ENCODE data around the gene IL17RA. TPM values are rescaled to one million over a fixed set of nuclear protein-coding genes. Genes with fewer than 3 reads are reported as not detected.
"Not testable (repeated sequence)": the region's sequence is repeated elsewhere in the genome, so short reads cannot be mapped to it uniquely, and the experiment has no call there.

Gene IL17RA, protein sequence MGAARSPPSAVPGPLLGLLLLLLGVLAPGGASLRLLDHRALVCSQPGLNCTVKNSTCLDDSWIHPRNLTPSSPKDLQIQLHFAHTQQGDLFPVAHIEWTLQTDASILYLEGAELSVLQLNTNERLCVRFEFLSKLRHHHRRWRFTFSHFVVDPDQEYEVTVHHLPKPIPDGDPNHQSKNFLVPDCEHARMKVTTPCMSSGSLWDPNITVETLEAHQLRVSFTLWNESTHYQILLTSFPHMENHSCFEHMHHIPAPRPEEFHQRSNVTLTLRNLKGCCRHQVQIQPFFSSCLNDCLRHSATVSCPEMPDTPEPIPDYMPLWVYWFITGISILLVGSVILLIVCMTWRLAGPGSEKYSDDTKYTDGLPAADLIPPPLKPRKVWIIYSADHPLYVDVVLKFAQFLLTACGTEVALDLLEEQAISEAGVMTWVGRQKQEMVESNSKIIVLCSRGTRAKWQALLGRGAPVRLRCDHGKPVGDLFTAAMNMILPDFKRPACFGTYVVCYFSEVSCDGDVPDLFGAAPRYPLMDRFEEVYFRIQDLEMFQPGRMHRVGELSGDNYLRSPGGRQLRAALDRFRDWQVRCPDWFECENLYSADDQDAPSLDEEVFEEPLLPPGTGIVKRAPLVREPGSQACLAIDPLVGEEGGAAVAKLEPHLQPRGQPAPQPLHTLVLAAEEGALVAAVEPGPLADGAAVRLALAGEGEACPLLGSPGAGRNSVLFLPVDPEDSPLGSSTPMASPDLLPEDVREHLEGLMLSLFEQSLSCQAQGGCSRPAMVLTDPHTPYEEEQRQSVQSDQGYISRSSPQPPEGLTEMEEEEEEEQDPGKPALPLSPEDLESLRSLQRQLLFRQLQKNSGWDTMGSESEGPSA
- total RNA-seq: 10 to 100 TPM; 17.8 to 24.6 (median 20.0) TPM

DNA sequence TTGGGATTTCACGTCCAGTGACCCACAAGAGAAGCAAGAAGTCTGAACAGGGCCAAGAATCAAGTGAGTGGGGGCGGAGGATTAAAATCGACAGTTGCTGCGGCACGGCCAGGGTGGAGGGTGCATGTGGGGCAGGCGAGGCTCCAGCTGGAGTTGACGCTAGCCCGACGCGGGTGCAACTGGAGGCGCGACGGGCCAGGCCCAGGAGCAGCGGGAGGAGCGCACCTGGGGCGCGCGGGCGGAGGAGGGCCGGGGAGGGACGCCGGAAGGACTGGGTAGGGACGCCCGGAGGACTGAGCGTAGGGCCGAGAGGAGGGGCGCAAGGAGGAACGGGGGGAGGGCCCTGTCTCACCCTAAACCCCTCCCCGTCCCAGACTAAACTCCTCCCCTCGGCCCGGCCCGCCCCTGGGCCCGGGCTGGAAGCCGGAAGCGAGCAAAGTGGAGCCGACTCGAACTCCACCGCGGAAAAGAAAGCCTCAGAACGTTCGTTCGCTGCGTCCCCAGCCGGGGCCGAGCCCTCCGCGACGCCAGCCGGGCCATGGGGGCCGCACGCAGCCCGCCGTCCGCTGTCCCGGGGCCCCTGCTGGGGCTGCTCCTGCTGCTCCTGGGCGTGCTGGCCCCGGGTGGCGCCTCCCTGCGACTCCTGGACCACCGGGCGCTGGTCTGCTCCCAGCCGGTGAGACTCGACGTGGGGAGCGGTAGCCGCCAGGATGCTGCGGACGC is at the start of gene IL17RA:
Gene IL17RA (plus strand): TSS at position 447 of the 723 bp plus-strand sequence. CDS start 92 bp downstream, at position 539.
- Histone ChIP-seq H3K27me3 (no peaks in the 10 kb centered on the region), H3K4me1 (peaks cover 0 to 30% (median 12%) of the 10 kb centered on the region in 4 donors), H3K4me3 (peak within 1 kb of the TSS; percentile 91 to 96 (median 93)), H3K36me3 (no peaks in the 10 kb centered on the region), H3K27ac (peak within 1 kb of the TSS; percentile 34 to 95 (median 88)), H3K9me3 (no peaks in the 10 kb centered on the region)
- 0% methylated on average over 45 to 52 of the region's 68 CpGs for WGBS, 2 donors
- TF ChIP-seq EP300 (IDR thresholded peaks at IDR 0.05): peak in 1 of 2 donors; percentile 60
- TF ChIP-seq, protein P1, sequence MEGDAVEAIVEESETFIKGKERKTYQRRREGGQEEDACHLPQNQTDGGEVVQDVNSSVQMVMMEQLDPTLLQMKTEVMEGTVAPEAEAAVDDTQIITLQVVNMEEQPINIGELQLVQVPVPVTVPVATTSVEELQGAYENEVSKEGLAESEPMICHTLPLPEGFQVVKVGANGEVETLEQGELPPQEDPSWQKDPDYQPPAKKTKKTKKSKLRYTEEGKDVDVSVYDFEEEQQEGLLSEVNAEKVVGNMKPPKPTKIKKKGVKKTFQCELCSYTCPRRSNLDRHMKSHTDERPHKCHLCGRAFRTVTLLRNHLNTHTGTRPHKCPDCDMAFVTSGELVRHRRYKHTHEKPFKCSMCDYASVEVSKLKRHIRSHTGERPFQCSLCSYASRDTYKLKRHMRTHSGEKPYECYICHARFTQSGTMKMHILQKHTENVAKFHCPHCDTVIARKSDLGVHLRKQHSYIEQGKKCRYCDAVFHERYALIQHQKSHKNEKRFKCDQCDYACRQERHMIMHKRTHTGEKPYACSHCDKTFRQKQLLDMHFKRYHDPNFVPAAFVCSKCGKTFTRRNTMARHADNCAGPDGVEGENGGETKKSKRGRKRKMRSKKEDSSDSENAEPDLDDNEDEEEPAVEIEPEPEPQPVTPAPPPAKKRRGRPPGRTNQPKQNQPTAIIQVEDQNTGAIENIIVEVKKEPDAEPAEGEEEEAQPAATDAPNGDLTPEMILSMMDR (IDR thresholded peaks at IDR 0.05): no peak
- TF ChIP-seq POLR2A (IDR thresholded peaks at IDR 0.05): peak in 1 of 2 donors; percentile 63
- DNase-seq (ENCODE audit: low spot score in 2 of 2): peak; percentile 78 to 88

DNA sequence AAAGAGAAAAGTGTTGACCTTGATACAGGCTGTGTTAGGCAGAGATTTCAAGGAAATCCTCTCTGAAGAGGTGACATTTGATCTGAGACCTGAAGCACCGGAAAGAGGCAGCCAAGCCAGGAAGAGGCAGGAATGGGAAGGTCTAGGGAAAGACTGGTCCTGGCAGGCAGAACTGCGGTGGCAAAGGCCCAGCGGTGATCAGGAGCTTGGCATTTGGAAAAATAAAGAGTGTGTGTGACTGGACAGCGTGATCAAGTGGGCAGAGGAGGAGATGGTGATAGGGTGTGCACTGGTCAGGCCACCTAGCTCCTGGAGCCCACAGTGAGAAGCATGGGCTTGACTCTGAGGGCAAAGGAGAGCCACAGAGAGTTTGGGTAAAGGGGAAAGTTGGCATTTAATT is 49.6 kb upstream of the IL17RA start:
- peak overlapping the region in 2 of 4 donors; percentile 64 to 81 for H3K27ac ChIP-seq
- no peaks in the 10 kb centered on the region for H3K9me3 ChIP-seq
- peaks cover 0 to 25% (median 3%) of the 10 kb centered on the region in 4 donors for H3K4me1 ChIP-seq
- no peaks in the 10 kb centered on the region for H3K36me3 ChIP-seq
- 47 to 52% methylated on average over 4 of the region's 4 CpGs for WGBS, 2 donors
- no peaks in the 10 kb centered on the region for H3K27me3 ChIP-seq
- TF ChIP-seq EP300 (IDR thresholded peaks at IDR 0.05) (no peak), POLR2A (IDR thresholded peaks at IDR 0.05) (no peak)
- TF ChIP-seq, protein P1 (IDR thresholded peaks at IDR 0.05): no peak
- no peak for DNase-seq (ENCODE audit: low spot score in 2 of 2)
- no peak overlapping the region for H3K4me3 ChIP-seq

DNA sequence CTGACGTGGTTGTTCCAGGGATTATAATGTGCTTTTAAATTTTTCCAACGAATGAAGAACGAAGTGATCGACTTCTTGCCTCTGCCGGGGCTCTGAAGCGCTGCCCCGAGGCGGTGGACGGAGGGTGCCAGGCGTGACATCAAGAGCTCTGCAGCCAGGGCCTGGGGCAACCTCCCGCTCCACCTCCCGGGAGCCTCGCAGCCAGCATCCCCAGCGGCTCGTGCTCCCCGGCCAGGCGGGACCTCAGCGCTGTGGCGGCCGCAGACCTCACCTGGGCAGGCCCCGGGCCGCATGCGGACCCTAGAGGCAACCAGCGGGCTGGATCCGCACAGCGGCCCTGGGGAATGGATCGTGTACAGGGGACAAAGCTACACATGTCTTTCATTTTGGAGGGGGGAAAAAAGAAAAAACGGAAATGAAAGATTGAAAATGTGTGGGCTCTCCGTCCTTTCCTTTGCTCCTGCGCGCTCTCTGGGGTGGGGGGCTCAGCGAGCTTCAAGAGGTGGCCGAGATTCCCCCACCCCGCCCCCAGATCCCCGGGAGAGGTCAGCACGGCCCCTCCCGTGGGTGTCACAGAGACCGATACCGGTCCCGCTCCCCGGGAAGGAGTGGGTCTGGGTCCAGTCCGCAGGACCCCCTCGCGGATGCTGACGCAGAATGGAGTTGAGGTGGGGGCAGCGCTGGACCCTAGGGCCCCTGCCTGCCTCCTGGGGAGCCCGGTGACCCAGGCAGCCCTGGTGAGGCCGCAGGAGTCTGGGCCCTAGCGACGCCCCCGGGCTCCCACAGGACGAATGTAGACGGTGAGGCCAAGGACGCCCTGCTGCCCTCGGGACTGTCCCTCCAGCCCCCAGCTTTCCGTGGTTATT is 48.6 kb upstream of the IL17RA start:
- Histone ChIP-seq H3K27ac (peak overlapping the region; percentile 58 to 96 (median 80)), H3K4me1 (peaks cover 0 to 25% (median 3%) of the 10 kb centered on the region in 4 donors), H3K4me3 (peak overlapping the region; percentile 46 to 70 (median 54))
- DNase-seq (ENCODE audit: low spot score in 2 of 2); H3K27me3 ChIP-seq; H3K36me3 ChIP-seq; H3K9me3 ChIP-seq: not testable (repeated sequence)
- WGBS, 2 donors: 8 to 15% methylated on average over 31 to 42 of the region's 56 CpGs

DNA sequence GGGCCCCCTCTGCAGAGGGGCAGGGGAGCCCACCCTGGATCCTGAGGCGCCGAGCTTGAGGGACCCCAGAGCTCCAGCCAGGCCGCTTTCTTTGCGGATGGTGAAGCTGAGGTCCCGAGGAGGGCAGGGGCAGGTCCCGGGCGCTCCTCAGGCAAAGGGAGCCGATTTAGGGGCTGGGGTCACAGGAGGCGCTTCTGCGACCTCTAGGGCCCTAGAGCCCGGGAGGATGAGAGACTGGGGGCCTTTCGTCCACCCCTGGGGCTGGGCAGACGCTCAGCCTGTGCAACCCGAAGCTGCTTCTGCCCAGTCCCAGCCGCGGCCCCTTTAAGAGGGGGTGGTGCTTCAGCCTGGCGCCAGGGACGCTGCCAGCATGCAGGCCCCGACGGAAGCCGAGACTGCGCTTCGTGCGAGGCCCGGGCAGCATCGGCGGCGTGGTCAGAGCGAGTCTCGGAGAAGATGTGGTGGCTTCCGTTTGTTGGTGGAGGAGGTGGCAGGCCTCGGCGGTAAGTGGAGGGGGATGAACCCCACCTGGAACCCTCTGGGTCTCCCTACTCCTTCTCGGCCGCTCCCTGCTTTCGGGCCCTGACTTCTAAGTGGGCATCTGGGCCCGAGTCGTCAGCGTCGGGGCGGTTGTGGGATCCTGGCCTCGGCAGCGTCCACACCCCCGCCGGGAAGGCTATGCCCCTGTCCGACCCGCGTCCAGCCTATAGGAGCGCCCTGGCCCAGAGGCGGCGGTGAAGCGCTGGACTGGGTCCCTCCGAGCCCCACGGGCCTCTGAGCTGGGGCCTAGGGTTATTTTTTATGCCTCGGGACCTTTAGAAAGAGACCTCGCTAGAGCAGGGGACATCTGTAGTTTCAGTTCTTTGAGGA is 47.7 kb upstream of the IL17RA start:
- not testable (repeated sequence) for H3K9me3 ChIP-seq; DNase-seq (ENCODE audit: low spot score in 2 of 2); H3K36me3 ChIP-seq; H3K27me3 ChIP-seq
- peak overlapping the region; percentile 46 to 70 (median 56) for H3K4me3 ChIP-seq
- peak overlapping the region; percentile 58 to 96 (median 80) for H3K27ac ChIP-seq
- 25 to 34% methylated on average over 18 to 23 of the region's 56 CpGs for WGBS, 2 donors
- H3K4me1 ChIP-seq: peaks cover 0 to 25% (median 3%) of the 10 kb centered on the region in 4 donors

DNA sequence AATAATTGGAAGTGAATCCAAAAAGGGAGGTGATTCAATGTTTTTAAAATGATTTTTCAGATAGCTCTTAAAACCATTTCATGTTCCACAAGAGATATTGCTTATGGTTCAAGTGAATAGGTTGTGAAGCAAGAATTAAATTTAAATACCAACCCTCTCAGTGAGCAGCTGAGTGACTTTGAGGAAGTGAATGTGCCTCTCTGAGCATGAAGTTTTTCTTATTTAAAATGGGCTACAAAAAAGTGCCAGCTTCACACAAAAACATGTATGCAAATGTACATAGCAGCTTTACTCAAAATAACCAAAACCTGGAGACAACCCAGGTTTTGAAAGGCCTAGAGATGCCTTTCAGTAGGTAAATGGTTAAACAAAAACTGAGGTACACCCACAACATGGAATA is 41.3 kb upstream of the IL17RA start:
- Histone ChIP-seq H3K27ac (no peak overlapping the region), H3K27me3 (no peaks in the 10 kb centered on the region), H3K9me3 (no peaks in the 10 kb centered on the region), H3K36me3 (peaks cover 0 to 24% (median 0%) of the 10 kb centered on the region in 3 donors), H3K4me1 (peaks cover 0 to 16% (median 3%) of the 10 kb centered on the region in 4 donors), H3K4me3 (no peak overlapping the region)
- TF ChIP-seq POLR2A (IDR thresholded peaks at IDR 0.05) (no peak), EP300 (IDR thresholded peaks at IDR 0.05) (no peak)
- TF ChIP-seq, protein P1 (IDR thresholded peaks at IDR 0.05): no peak
- DNase-seq (ENCODE audit: low spot score in 2 of 2): no peak

Measured in tibial nerve (tissue), 4 donors.